ENCODE data around the gene CERS6. TPM values are rescaled to one million over a fixed set of nuclear protein-coding genes. Genes with fewer than 3 reads are reported as not detected.

Gene CERS6
- total RNA-seq, 1 donor from 2014 or later = 9.3 TPM

GRCh38 chr2:168670478-168670877 is 214.4 kb downstream of the CERS6 start:
- intact Hi-C loops (cut with DNase I) = no loop called here
- DNase-seq (ENCODE audit: low spot score) (no peak), ATAC-seq (no peak)

- intact Hi-C loops (cut with DNase I) = no loop called here
- ATAC-seq = no peak
- no peak for DNase-seq (ENCODE audit: low spot score)
Observed at GRCh38 chr2:168671932-168672331, 215.9 kb downstream of the CERS6 start.

- no peak for DNase-seq (ENCODE audit: low spot score)
- no peak for ATAC-seq
- intact Hi-C loops (cut with DNase I) = no loop called here
Observed at GRCh38 chr2:168673265-168674189, 217.5 kb downstream of the CERS6 start.

GRCh38 chr2:168678153-168678853 is 222.2 kb downstream of the CERS6 start:
- DNase-seq (ENCODE audit: low spot score) (no peak), ATAC-seq (no peak)
- intact Hi-C loops (cut with DNase I) = no loop called here

- DNase-seq (ENCODE audit: low spot score) (no peak), ATAC-seq (no peak)
- intact Hi-C loops (cut with DNase I) = no loop called here
Observed at GRCh38 chr2:168679081-168679480, 223.0 kb downstream of the CERS6 start.

GRCh38 chr2:168679741-168680310 is 223.8 kb downstream of the CERS6 start:
- DNase-seq (ENCODE audit: low spot score) = no peak
- ATAC-seq = no peak
- intact Hi-C loops (cut with DNase I) = no loop called here

- intact Hi-C loops (cut with DNase I) = no loop called here
- ATAC-seq (no peak), DNase-seq (ENCODE audit: low spot score) (no peak)
Observed at GRCh38 chr2:168683996-168684395, 227.9 kb downstream of the CERS6 start.

- no peak for DNase-seq (ENCODE audit: low spot score)
- ATAC-seq = no peak
- intact Hi-C loops (cut with DNase I) = no loop called here
Observed at GRCh38 chr2:168684921-168685599, 229.0 kb downstream of the CERS6 start.

GRCh38 chr2:168685600-168686451 is 229.8 kb downstream of the CERS6 start:
- intact Hi-C loops (cut with DNase I) = no loop called here
- DNase-seq (ENCODE audit: low spot score) (no peak), ATAC-seq (no peak)

- intact Hi-C loops (cut with DNase I) = no loop called here
- ATAC-seq (no peak), DNase-seq (ENCODE audit: low spot score) (no peak)
Observed at GRCh38 chr2:168686452-168687191, 230.6 kb downstream of the CERS6 start.

GRCh38 chr2:168687314-168687713 is 231.2 kb downstream of the CERS6 start:
- intact Hi-C loops (cut with DNase I) = no loop called here
- peak; percentile 49 for ATAC-seq
- DNase-seq (ENCODE audit: low spot score) = no peak

GRCh38 chr2:168690381-168690885 is 234.4 kb downstream of the CERS6 start:
- no peak for DNase-seq (ENCODE audit: low spot score)
- ATAC-seq = no peak
- intact Hi-C loops (cut with DNase I) = no loop called here

- no peak for DNase-seq (ENCODE audit: low spot score)
- no peak for ATAC-seq
- intact Hi-C loops (cut with DNase I) = no loop called here
Observed at GRCh38 chr2:168691221-168691620, 235.1 kb downstream of the CERS6 start.

GRCh38 chr2:168692132-168692744 is 236.2 kb downstream of the CERS6 start:
- no peak for ATAC-seq
- intact Hi-C loops (cut with DNase I) = no loop called here
- no peak for DNase-seq (ENCODE audit: low spot score)

GRCh38 chr2:168694173-168694572 is 238.1 kb downstream of the CERS6 start:
- intact Hi-C loops (cut with DNase I) = no loop called here
- DNase-seq (ENCODE audit: low spot score) = no peak
- ATAC-seq = no peak

GRCh38 chr2:168694866-168695265 is 238.8 kb downstream of the CERS6 start:
- DNase-seq (ENCODE audit: low spot score) = no peak
- intact Hi-C loops (cut with DNase I) = no loop called here
- no peak for ATAC-seq

- DNase-seq (ENCODE audit: low spot score) (no peak), ATAC-seq (no peak)
- intact Hi-C loops (cut with DNase I) = no loop called here
Observed at GRCh38 chr2:168697668-168698121, 241.6 kb downstream of the CERS6 start.

Measured in sciatic nerve (tissue), 2 donors.